CD14-positive monocyte (primary cell): ENCODE measurements around the gene NOC2L. TPM values are rescaled to one million over a fixed set of nuclear protein-coding genes. Genes with fewer than 3 reads are reported as not detected.

Experiments
- DNase-seq, 3 donors: peaks; one replicate each; pipeline ENCODE4 v3.0.0-alpha.2; 2011 to 2022
- H2AFZ ChIP-seq: 2 replicates; pipeline ENCODE4 v1.6.0; 2012; ENCODE audit warnings: mild to moderate bottlenecking, low read depth, low read length, inconsistent platforms; ENCODE audit not compliant: insufficient read depth, poor library complexity, severe bottlenecking
- H3K27ac ChIP-seq, 2 donors: 1 replicate in 1 of 2; 2 replicates in 1 of 2; pipeline ENCODE4 v1.5.1; 2012 to 2013; ENCODE audit warnings: low read length in 2 of 2, control low read depth in 1 of 2, inconsistent platforms in 1 of 2, low read depth in 1 of 2, mild to moderate bottlenecking in 1 of 2
- H3K27me3 ChIP-seq, 2 donors: one replicate each; pipeline versions ENCODE4 v1.6.0 to v1.6.1; 2011 to 2013; ENCODE audit warnings: low read length in 2 of 2; ENCODE audit not compliant: control insufficient read depth in 2 of 2, insufficient read depth in 2 of 2
- H3K36me3 ChIP-seq, 2 donors: replicated peaks in 1 of 2; 1 replicate in 1 of 2; 2 replicates in 1 of 2; pipeline versions ENCODE4 v1.5.1 to v1.6.1; 2012 to 2013; ENCODE audit warnings: low read length in 2 of 2, control low read depth in 1 of 2, inconsistent platforms in 1 of 2, mild to moderate bottlenecking in 1 of 2; ENCODE audit not compliant: insufficient read depth in 2 of 2, control insufficient read depth in 1 of 2
- H3K4me1 ChIP-seq, 2 donors: 1 replicate in 1 of 2; 2 replicates in 1 of 2; pipeline versions ENCODE4 v1.5.1 to v1.6.1; 2012 to 2013; ENCODE audit warnings: low read length in 2 of 2, control low read depth in 1 of 2, inconsistent platforms in 1 of 2, mild to moderate bottlenecking in 1 of 2, moderate library complexity in 1 of 2; ENCODE audit not compliant: insufficient read depth in 2 of 2, control insufficient read depth in 1 of 2
- H3K4me2 ChIP-seq: replicated peaks from 2 replicates; pipeline ENCODE3; 2012; ENCODE audit warnings: low read length, moderate library complexity, mild to moderate bottlenecking; ENCODE audit not compliant: poor library complexity, severe bottlenecking; ENCODE audit errors: extremely low read depth
- H3K4me3 ChIP-seq, 3 experiments: fragments of 200-600 bp in 1 of 3; sonication (generic) in 1 of 3; replicated peaks in 1 of 3; 1 replicate in 2 of 3; 2 replicates in 1 of 3; pipeline ENCODE4 v1.5.1; 2011 to 2013; ENCODE audit warnings: low read length in 3 of 3, mild to moderate bottlenecking in 3 of 3, control low read depth in 2 of 3, low read depth in 2 of 3, inconsistent platforms in 1 of 3, moderate library complexity in 1 of 3
- H3K79me2 ChIP-seq: 2 replicates; pipeline ENCODE4 v1.6.0; 2012; ENCODE audit warnings: mild to moderate bottlenecking, control low read depth, inconsistent platforms, low read length, moderate library complexity; ENCODE audit not compliant: insufficient read depth
- H3K9ac ChIP-seq: 2 replicates; pipeline ENCODE4 v1.6.0; 2017; ENCODE audit warnings: low read length, mild to moderate bottlenecking; ENCODE audit not compliant: insufficient read depth, poor library complexity, severe bottlenecking
- H3K9me3 ChIP-seq, 2 donors: replicated peaks in 1 of 2; 1 replicate in 1 of 2; 2 replicates in 1 of 2; pipeline versions ENCODE4 v1.5.1 to v1.6.1; 2012 to 2013; ENCODE audit warnings: low read length in 2 of 2, control low read depth in 1 of 2; ENCODE audit not compliant: control insufficient read depth in 1 of 2, insufficient read depth in 1 of 2
- H4K20me1 ChIP-seq: 2 replicates; pipeline ENCODE4 v1.6.0; 2012; ENCODE audit warnings: mild to moderate bottlenecking, low read length, control low read depth, moderate library complexity; ENCODE audit not compliant: insufficient read depth
- H3K27ac Mint-ChIP-seq, 7 donors: one replicate each; pipeline ENCODE4 v1.8.0; 2020; ENCODE audit warnings: mild to moderate bottlenecking in 7 of 7, mixed read lengths in 7 of 7, moderate library complexity in 6 of 7, inconsistent platforms in 2 of 7
- H3K27me3 Mint-ChIP-seq, 3 donors: one replicate each; pipeline ENCODE4 v1.8.0; 2021 to 2022; ENCODE audit warnings: low read depth in 3 of 3, mild to moderate bottlenecking in 3 of 3, mixed read lengths in 3 of 3, moderate library complexity in 3 of 3, inconsistent platforms in 1 of 3
- H3K36me3 Mint-ChIP-seq, 2 donors: one replicate each; pipeline ENCODE4 v1.8.0; 2020; ENCODE audit warnings: mixed read lengths in 2 of 2, inconsistent platforms in 1 of 2, mild to moderate bottlenecking in 1 of 2
- H3K4me1 Mint-ChIP-seq: one replicate; pipeline ENCODE4 v1.8.0; 2020; ENCODE audit warnings: mild to moderate bottlenecking, mixed read lengths
- H3K4me3 Mint-ChIP-seq, 2 donors: one replicate each; pipeline ENCODE4 v1.8.0; 2020; ENCODE audit warnings: mild to moderate bottlenecking in 2 of 2, mixed read lengths in 2 of 2, moderate library complexity in 1 of 2
- H3K9me3 Mint-ChIP-seq, 7 donors: one replicate each; pipeline ENCODE4 v1.8.0; 2020 to 2022; ENCODE audit warnings: mixed read lengths in 7 of 7, mild to moderate bottlenecking in 6 of 7, moderate library complexity in 6 of 7, inconsistent platforms in 2 of 7
- WGBS: methylation state at CpG from one replicate; pipeline ENCODE4 v1.1.5; 2013; ENCODE audit warnings: missing lambda C conversion rate; ENCODE audit not compliant: insufficient coverage; 5-methylcytosine and 5-hydroxymethylcytosine counted together
- intact Hi-C, 2 donors: fragments of 100-400 bp; cut with micrococcal nuclease; formaldehyde crosslinking; loops; one replicate each; pipeline versions ENCODE4 v1.15.0 to v1.15.1; 2023
- polyA plus RNA-seq, 3 donors: library from polyadenylated mRNA; depleted of rRNA in 1 of 3; unstranded in 2 of 3; stranded (reverse) in 1 of 3; fragments of 300-500 nt in 2 of 3; fragments of >200 nt in 1 of 3; fragmentation: Illumina TruSeq in 2 of 3; gene quantifications; 1 replicate in 2 of 3; 2 replicates in 1 of 3; pipeline ENCODE4 v1.2.3, GENCODE V29; 2012 to 2021
- TF ChIP-seq, protein P1 (sequence below): fragments of 200-600 bp; IDR thresholded peaks from one replicate; pipeline ENCODE4 v1.8.0; 2022; ENCODE audit warnings: antibody characterized with exemption, mild to moderate bottlenecking

NOC2L gene
- polyA plus RNA-seq, 3 donors = 34.5 to 47.9 (median 35.8) TPM

GRCh38 chr1:959731-960362, 791 bp upstream of the NOC2L start:
- Histone ChIP-seq H3K36me3 (peaks cover 22 to 24% of the 10 kb centered on the region in 2 donors), H3K9ac (peak overlapping the region; percentile 75)
- no peak for DNase-seq

DNA sequence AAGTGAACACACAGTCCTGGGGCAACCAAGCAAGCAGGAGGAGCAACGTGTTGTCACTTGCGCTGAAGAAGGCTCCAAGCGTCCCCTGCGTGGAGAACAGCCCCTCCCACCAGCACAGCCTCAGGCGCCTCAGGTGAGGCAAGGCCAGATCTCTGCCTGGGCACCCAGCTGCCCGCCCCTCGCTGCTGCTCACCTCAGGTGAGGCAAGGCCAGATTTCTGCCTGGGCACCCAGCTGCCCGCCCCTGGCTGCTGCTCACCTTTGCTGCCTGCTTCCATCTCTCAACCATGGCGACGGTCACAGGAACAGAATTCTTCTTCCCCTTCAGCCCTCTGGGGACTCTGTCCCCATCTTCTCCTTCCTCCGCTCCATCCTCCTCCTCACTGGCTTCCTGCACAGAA, 2.4 kb downstream of the NOC2L start:
- peaks cover 0 to 4% of the 10 kb centered on the region in 2 donors for H3K27me3 ChIP-seq
- peaks cover 22 to 61% of the 10 kb centered on the region in 2 donors for H3K4me1 ChIP-seq
- TF ChIP-seq, protein P1, sequence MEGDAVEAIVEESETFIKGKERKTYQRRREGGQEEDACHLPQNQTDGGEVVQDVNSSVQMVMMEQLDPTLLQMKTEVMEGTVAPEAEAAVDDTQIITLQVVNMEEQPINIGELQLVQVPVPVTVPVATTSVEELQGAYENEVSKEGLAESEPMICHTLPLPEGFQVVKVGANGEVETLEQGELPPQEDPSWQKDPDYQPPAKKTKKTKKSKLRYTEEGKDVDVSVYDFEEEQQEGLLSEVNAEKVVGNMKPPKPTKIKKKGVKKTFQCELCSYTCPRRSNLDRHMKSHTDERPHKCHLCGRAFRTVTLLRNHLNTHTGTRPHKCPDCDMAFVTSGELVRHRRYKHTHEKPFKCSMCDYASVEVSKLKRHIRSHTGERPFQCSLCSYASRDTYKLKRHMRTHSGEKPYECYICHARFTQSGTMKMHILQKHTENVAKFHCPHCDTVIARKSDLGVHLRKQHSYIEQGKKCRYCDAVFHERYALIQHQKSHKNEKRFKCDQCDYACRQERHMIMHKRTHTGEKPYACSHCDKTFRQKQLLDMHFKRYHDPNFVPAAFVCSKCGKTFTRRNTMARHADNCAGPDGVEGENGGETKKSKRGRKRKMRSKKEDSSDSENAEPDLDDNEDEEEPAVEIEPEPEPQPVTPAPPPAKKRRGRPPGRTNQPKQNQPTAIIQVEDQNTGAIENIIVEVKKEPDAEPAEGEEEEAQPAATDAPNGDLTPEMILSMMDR = no peak
- Mint-ChIP-seq H3K27ac (no peak overlapping the region), H3K4me1 (peaks cover 38% of the 10 kb centered on the region), H3K27me3 (peaks cover 6 to 17% (median 7%) of the 10 kb centered on the region in 3 donors), H3K36me3 (peaks cover 45 to 55% of the 10 kb centered on the region in 2 donors), H3K4me3 (peak overlapping the region in 1 of 2 donors; percentile 31), H3K9me3 (no peaks in the 10 kb centered on the region)
- peaks cover 29% of the 10 kb centered on the region for H4K20me1 ChIP-seq
- no peak for DNase-seq
- H2AFZ ChIP-seq = no peak overlapping the region
- H3K79me2 ChIP-seq = peaks cover 23% of the 10 kb centered on the region
- intact Hi-C loops = no loop called here
- no peak overlapping the region for H3K4me3 ChIP-seq
- H3K4me2 ChIP-seq = no peak overlapping the region
- no peak overlapping the region for H3K27ac ChIP-seq
- 94% methylated on average over 5 of the region's 11 CpGs for WGBS
- peaks cover 50 to 56% of the 10 kb centered on the region in 2 donors for H3K36me3 ChIP-seq
- H3K9ac ChIP-seq = no peak overlapping the region
- no peaks in the 10 kb centered on the region for H3K9me3 ChIP-seq

More at GRCh38 chr1:959731-960362, 791 bp upstream of the NOC2L start:
- Histone ChIP-seq H4K20me1 (peaks cover 18% of the 10 kb centered on the region), H3K27ac (no peak overlapping the region), H3K4me2 (peak overlapping the region; percentile 90), H2AFZ (peak overlapping the region; percentile 94), H3K9me3 (no peaks in the 10 kb centered on the region), H3K27me3 (peaks cover 0 to 5% of the 10 kb centered on the region in 2 donors), H3K79me2 (peaks cover 23% of the 10 kb centered on the region), H3K4me1 (peaks cover 22 to 60% of the 10 kb centered on the region in 2 donors), H3K4me3 (peak overlapping the region; percentile 34 to 94 (median 52))
- peak overlapping the region in 2 of 7 donors; percentile 55 to 81 for H3K27ac Mint-ChIP-seq
- TF ChIP-seq, protein P1 = no peak
- WGBS = 26% methylated on average over 54 of the region's 57 CpGs
- no peaks in the 10 kb centered on the region for H3K9me3 Mint-ChIP-seq
- H3K4me1 Mint-ChIP-seq = peaks cover 40% of the 10 kb centered on the region
- intact Hi-C loops = loop anchor here in 1 of 2 donors (10.0 kb wide), 1 partner anchor 55 kb away; no protein-coding TSS in a partner anchor
- H3K4me3 Mint-ChIP-seq = peak overlapping the region; percentile 73 to 95
- peaks cover 30 to 39% of the 10 kb centered on the region in 2 donors for H3K36me3 Mint-ChIP-seq
- peaks cover 6 to 20% (median 10%) of the 10 kb centered on the region in 3 donors for H3K27me3 Mint-ChIP-seq
